ENCODE results near the gene RND1.
A peak's percentile ranks its signal among the peaks of the same experiment; 100 is the strongest.
"Not testable (repeated sequence)": the region's sequence is repeated elsewhere in the genome, so short reads cannot be mapped to it uniquely, and the experiment has no call there.

Gene RND1

DNA sequence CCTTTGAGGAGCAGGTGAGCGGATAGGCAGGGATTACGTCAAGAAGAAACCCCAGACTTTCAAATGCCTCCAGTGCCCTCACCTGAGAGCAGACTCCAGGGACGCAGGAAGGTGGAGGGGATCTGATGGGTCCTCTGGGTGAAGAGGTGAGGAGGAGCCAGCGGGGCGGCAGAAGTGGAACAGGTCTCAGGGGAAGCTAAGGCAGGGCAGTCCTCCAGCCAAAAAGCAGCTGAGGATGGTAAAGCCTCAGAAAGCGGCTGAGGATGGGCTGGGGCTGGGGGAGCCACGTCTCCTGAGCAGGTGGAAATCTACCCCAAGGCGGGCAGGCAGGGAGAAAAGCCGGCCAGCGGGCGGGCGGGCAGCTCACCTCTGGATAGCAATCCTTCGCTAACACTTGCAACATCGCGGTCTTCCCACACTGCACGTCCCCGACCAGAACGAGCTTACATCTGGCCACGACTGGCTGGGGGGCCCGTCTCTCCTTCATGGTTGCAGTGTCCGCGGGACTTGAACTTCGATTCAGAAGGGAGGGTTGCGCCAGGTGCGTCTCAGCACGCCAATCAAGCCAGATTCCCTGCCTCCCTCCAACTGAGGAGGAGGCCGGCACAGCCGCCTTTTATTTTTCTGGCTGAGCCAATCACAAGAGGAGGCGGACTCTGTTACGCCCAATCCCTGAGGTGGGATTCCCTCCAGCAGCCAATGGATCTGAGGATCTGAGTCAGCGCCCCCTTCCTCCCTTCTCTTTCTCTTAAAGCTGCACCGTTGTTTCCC, at the start of gene RND1:
TSS of gene RND1 (minus strand) at position 590 of the 771 bp plus-strand sequence. CDS start at position 487, 103 bp downstream.
- H3K27ac Mint-ChIP-seq: peak within 1 kb of the TSS; percentile 75

GRCh38 chr12:48910196-48910595, 44.5 kb upstream of the RND1 start:
- no peaks in the 10 kb centered on the region for H3K4me1 Mint-ChIP-seq (ENCODE audit: low read depth)
- DNase-seq (ENCODE audit: low spot score): no peak
- H3K36me3 Mint-ChIP-seq (ENCODE audit: low read depth): no peaks in the 10 kb centered on the region
- no peaks in the 10 kb centered on the region for H3K9me3 Mint-ChIP-seq
- H3K4me3 Mint-ChIP-seq: no peak overlapping the region
- no peak overlapping the region for H3K27ac Mint-ChIP-seq
- peaks cover 6% of the 10 kb centered on the region for H3K27me3 Mint-ChIP-seq (ENCODE audit: low read depth)

More for the DNA sequence above, at the start of gene RND1:
- DNase-seq (ENCODE audit: low spot score): peak; percentile 85
- Mint-ChIP-seq H3K4me3 (peak within 1 kb of the TSS; percentile 87), H3K9me3 (no peaks in the 10 kb centered on the region), H3K4me1 (ENCODE audit: low read depth) (peaks cover 24% of the 10 kb centered on the region), H3K27me3 (ENCODE audit: low read depth) (peaks cover 26% of the 10 kb centered on the region), H3K36me3 (ENCODE audit: low read depth) (no peaks in the 10 kb centered on the region)

DNA sequence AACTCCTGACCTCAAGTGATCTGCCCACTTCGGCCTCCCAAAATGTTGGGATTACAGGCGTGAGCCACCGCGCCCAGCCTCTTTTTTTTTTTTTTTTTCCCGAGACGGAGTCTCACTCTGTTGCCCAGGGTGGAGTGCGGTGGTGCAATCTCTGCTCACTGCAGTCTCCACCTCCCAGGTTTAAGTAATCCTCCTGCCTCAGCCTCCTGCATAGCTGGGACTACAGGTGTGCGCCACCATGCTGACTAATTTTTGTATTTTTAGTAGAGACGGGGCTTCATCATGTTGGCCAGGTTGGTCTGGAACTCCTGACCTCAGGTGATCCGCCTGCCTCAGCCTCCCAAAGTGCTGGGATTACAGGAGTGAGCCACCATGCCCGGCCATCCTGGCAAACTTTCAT, 44.0 kb upstream of the RND1 start:
- not testable (repeated sequence) for H3K27ac Mint-ChIP-seq; H3K4me3 Mint-ChIP-seq; H3K36me3 Mint-ChIP-seq (ENCODE audit: low read depth); H3K27me3 Mint-ChIP-seq (ENCODE audit: low read depth); H3K9me3 Mint-ChIP-seq; H3K4me1 Mint-ChIP-seq (ENCODE audit: low read depth); DNase-seq (ENCODE audit: low spot score)

DNA sequence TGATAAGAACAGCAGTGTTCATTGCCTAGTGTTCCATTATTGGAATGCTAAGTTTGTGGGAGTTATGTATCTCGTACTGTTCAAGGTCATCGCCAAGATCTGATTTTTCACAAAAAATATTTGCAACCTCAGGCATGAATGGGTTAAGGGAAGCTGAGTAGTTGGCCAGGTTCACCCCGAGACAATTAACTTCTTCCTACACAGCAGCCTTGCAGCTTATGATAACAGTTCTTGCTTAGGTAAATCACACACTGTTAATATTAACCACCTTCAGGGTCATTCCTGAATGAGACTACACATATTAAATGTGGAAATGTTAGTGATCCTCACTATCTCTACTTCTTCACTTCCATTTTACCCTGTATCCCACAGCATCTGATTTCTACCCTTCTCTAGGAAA, 41.6 kb upstream of the RND1 start:
- Mint-ChIP-seq H3K27ac (no peak overlapping the region), H3K9me3 (no peaks in the 10 kb centered on the region), H3K4me3 (no peak overlapping the region), H3K27me3 (ENCODE audit: low read depth) (peaks cover 4% of the 10 kb centered on the region), H3K36me3 (ENCODE audit: low read depth) (no peaks in the 10 kb centered on the region), H3K4me1 (ENCODE audit: low read depth) (peaks cover 9% of the 10 kb centered on the region)
- DNase-seq (ENCODE audit: low spot score): no peak

DNA sequence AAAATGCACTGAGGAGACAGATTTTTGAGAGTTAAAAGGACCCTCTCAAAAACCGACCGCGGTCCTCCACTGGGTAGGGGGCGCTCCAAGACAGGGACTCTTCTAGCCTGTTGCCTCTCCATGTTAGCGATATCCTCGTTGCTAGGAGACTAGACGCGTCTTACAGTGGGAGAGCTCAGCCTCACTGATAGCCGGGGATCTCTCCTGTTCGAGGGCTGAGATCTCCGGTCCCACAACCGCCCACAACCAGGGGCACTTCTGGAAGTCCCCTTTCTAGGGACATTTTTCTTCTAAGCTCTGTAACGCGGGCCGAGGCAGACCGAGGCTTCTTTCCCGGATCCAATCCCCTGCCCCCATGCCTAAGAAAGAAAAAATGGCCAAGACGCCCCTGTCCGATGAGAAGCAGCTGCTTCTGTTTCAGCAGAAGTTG, 38.3 kb upstream of the RND1 start:
- H3K4me3 Mint-ChIP-seq: peak overlapping the region; percentile 81
- H3K9me3 Mint-ChIP-seq: no peaks in the 10 kb centered on the region
- no peak overlapping the region for H3K27ac Mint-ChIP-seq
- peaks cover 2% of the 10 kb centered on the region for H3K27me3 Mint-ChIP-seq (ENCODE audit: low read depth)
- H3K4me1 Mint-ChIP-seq (ENCODE audit: low read depth): peaks cover 11% of the 10 kb centered on the region
- peak; percentile 73 for DNase-seq (ENCODE audit: low spot score)
- H3K36me3 Mint-ChIP-seq (ENCODE audit: low read depth): no peaks in the 10 kb centered on the region

DNA sequence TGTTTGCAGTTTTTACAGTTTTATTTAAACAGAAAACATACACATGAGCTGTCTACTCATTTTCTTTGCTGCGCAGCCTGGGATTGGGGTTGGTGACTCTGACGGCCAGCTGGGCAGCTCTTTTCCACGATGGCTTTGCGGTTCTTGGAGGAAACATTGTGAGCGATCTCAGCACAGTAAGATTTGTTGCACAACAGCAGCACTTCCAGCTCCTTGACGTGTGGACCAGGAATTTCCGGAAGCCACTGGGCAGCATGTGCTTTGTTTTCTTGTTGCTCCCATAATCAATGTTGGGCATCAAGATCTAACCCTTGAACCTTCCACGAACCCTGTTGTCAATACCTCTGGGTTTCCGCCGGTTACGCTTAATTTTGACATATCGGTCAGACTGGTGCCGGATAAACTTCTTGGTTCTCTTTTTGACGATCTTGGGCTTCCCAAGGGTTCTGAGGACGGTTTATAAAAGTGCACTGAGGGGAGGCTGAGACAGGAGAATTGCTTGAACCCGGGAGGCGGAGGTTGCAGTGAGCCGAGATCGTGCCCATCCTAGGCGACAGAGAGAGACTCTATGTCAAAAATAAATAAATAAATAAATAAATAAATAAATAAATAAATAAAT, 37.8 kb upstream of the RND1 start:
- DNase-seq (ENCODE audit: low spot score): no peak
- H3K9me3 Mint-ChIP-seq: no peaks in the 10 kb centered on the region
- peak overlapping the region; percentile 72 for H3K4me3 Mint-ChIP-seq
- peaks cover 3% of the 10 kb centered on the region for H3K27me3 Mint-ChIP-seq (ENCODE audit: low read depth)
- no peaks in the 10 kb centered on the region for H3K36me3 Mint-ChIP-seq (ENCODE audit: low read depth)
- H3K4me1 Mint-ChIP-seq (ENCODE audit: low read depth): peaks cover 11% of the 10 kb centered on the region
- no peak overlapping the region for H3K27ac Mint-ChIP-seq

- H3K36me3 Mint-ChIP-seq (ENCODE audit: low read depth): no peaks in the 10 kb centered on the region
- no peak overlapping the region for H3K27ac Mint-ChIP-seq
- no peak for DNase-seq (ENCODE audit: low spot score)
- peaks cover 11% of the 10 kb centered on the region for H3K4me1 Mint-ChIP-seq (ENCODE audit: low read depth)
- H3K9me3 Mint-ChIP-seq: no peaks in the 10 kb centered on the region
- peaks cover 5% of the 10 kb centered on the region for H3K27me3 Mint-ChIP-seq (ENCODE audit: low read depth)
- no peak overlapping the region for H3K4me3 Mint-ChIP-seq
Observed at GRCh38 chr12:48901278-48901677, 35.6 kb upstream of the RND1 start.

- no peak for DNase-seq (ENCODE audit: low spot score)
- no peaks in the 10 kb centered on the region for H3K9me3 Mint-ChIP-seq
Observed at GRCh38 chr12:48899651-48900050, 34.0 kb upstream of the RND1 start.

GRCh38 chr12:48894271-48894670, 28.6 kb upstream of the RND1 start:
- Mint-ChIP-seq H3K27ac (no peak overlapping the region), H3K9me3 (no peaks in the 10 kb centered on the region), H3K27me3 (ENCODE audit: low read depth) (peaks cover 29% of the 10 kb centered on the region), H3K36me3 (ENCODE audit: low read depth) (no peaks in the 10 kb centered on the region), H3K4me1 (ENCODE audit: low read depth) (peaks cover 6% of the 10 kb centered on the region), H3K4me3 (no peak overlapping the region)
- DNase-seq (ENCODE audit: low spot score): no peak

More at GRCh38 chr12:48899651-48900050, 34.0 kb upstream of the RND1 start:
- no peak overlapping the region for H3K4me3 Mint-ChIP-seq
- peaks cover 5% of the 10 kb centered on the region for H3K27me3 Mint-ChIP-seq (ENCODE audit: low read depth)
- H3K36me3 Mint-ChIP-seq (ENCODE audit: low read depth): no peaks in the 10 kb centered on the region
- no peak overlapping the region for H3K27ac Mint-ChIP-seq
- H3K4me1 Mint-ChIP-seq (ENCODE audit: low read depth): peaks cover 11% of the 10 kb centered on the region

- Mint-ChIP-seq H3K4me3 (peak overlapping the region; percentile 46), H3K9me3 (no peaks in the 10 kb centered on the region), H3K27me3 (ENCODE audit: low read depth) (peaks cover 26% of the 10 kb centered on the region), H3K36me3 (ENCODE audit: low read depth) (no peaks in the 10 kb centered on the region), H3K4me1 (ENCODE audit: low read depth) (peaks cover 6% of the 10 kb centered on the region), H3K27ac (no peak overlapping the region)
- peak; percentile 72 for DNase-seq (ENCODE audit: low spot score)
Observed at GRCh38 chr12:48890657-48891418, 25.2 kb upstream of the RND1 start.

GRCh38 chr12:48889679-48890078, 24.0 kb upstream of the RND1 start:
- no peak overlapping the region for H3K27ac Mint-ChIP-seq
- H3K4me3 Mint-ChIP-seq: no peak overlapping the region
- peaks cover 27% of the 10 kb centered on the region for H3K27me3 Mint-ChIP-seq (ENCODE audit: low read depth)

DNA sequence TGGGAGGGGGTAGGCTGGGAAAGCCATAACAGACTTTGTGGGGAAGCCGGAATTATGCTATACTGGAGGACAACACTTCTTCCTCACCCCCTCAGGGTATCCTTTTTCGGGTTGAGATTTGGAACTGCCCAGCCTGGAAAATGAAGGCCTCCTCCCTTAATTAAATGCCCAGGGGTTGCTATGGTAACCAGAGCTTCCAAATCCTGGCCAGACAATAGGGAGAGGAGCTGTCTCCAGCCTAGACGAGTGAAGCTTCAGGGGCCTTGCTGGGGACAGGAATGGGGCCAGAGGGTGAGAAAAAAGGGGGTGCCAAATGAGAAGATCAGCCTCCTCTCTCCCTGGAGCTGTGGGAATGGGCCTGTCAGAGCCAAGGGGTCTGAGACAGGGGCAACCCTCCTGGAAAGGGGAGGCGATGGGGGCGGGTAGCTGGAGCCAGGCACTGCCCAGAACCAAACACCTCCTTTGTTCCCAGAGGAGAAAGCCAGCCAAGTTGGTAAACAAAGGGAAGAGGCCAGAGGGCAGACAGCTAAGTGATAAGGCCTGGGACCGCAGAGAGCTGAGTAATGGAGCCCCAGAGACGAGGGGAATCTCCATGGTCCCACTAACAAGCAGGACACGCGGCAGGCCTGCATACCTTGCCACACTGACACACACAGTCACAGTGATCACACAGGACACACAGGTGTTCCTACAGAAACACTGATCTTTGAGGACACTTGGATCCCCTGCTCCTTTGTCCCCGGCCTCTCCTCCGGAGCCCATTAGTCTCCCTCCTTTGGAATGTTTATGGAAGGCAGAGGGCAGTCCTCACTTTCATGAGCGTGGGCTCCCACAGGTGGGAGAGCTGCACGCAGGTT, 17.9 kb upstream of the RND1 start:
- H3K4me1 Mint-ChIP-seq (ENCODE audit: low read depth): peaks cover 7% of the 10 kb centered on the region
- H3K27ac Mint-ChIP-seq: no peak overlapping the region
- no peaks in the 10 kb centered on the region for H3K36me3 Mint-ChIP-seq (ENCODE audit: low read depth)
- DNase-seq (ENCODE audit: low spot score): no peak
- peaks cover 33% of the 10 kb centered on the region for H3K27me3 Mint-ChIP-seq (ENCODE audit: low read depth)
- no peak overlapping the region for H3K4me3 Mint-ChIP-seq
- no peaks in the 10 kb centered on the region for H3K9me3 Mint-ChIP-seq

More at GRCh38 chr12:48889679-48890078, 24.0 kb upstream of the RND1 start:
- peaks cover 6% of the 10 kb centered on the region for H3K4me1 Mint-ChIP-seq (ENCODE audit: low read depth)
- H3K36me3 Mint-ChIP-seq (ENCODE audit: low read depth): no peaks in the 10 kb centered on the region
- H3K9me3 Mint-ChIP-seq: no peaks in the 10 kb centered on the region
- no peak for DNase-seq (ENCODE audit: low spot score)

DNA sequence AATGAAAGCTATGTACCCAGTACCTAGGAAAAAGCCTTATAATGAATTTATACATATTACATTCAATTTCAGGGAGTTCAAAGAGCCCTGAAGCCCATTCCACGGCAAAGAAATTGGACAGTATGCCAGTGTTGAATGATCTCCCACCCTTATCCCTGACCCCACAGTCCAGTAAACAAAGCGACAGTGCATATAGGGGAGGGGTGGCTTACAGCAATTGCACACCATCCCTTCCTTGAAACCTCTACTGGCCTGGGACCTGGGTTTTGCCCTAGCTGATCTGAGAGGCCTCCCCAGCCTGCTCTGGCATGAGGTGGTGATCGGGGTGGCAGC, 17.3 kb upstream of the RND1 start:
- H3K27me3 Mint-ChIP-seq (ENCODE audit: low read depth): peaks cover 33% of the 10 kb centered on the region
- no peak overlapping the region for H3K4me3 Mint-ChIP-seq
- H3K36me3 Mint-ChIP-seq (ENCODE audit: low read depth): no peaks in the 10 kb centered on the region
- no peak overlapping the region for H3K27ac Mint-ChIP-seq
- H3K9me3 Mint-ChIP-seq: no peaks in the 10 kb centered on the region
- peaks cover 7% of the 10 kb centered on the region for H3K4me1 Mint-ChIP-seq (ENCODE audit: low read depth)
- no peak for DNase-seq (ENCODE audit: low spot score)
